GM19467 (cell line): Measurements from ENCODE around the gene ZBTB33.

Experiments
- ATAC-seq: cut with Tn5 transposase; IDR thresholded peaks from one replicate; pipeline ENCODE4 v1.9.1; 2021; ENCODE audit warnings: mild to moderate bottlenecking, moderate library complexity; ENCODE audit not compliant: unreplicated experiment

The ZBTB33 gene

GRCh38 chrX:120304256-120304655, 53.6 kb downstream of the ZBTB33 start:
- no peak for ATAC-seq

GRCh38 chrX:120305531-120306141, 55.0 kb downstream of the ZBTB33 start:
- no peak for ATAC-seq

DNA sequence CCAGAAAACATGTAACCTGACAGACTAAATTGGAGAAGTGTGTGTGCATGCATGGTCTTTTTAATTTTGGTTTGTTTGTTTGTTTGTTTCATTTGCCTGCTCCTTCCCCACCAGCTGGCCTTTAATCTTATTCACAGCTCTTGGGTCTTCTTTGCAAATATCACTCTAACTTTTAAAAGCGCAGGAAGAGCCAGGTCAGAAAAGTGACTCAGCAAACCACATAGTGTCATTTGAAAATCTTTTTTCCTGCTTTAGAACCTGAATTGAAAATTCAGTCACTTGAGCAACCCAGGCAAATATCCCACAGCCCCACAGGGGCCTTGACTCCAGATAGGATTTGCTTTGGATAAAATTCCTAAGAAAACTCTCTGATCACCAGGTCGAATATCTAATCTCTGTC, 56.0 kb downstream of the ZBTB33 start:
- no peak for ATAC-seq
